GM19351 (cell line): ENCODE data around the gene ECM2.

Experiments used
- ATAC-seq: cut with Tn5 transposase; IDR thresholded peaks from one replicate; pipeline ENCODE4 v1.9.1; 2021; ENCODE audit warnings: mild to moderate bottlenecking, moderate library complexity; ENCODE audit not compliant: unreplicated experiment

The ECM2 gene

GRCh38 chr9:92501671-92502393 lies 34.0 kb downstream of the ECM2 start:
- no peak for ATAC-seq

- ATAC-seq = no peak
Measured at GRCh38 chr9:92500725-92501124, 35.1 kb downstream of the ECM2 start.

GRCh38 chr9:92499701-92500100 lies 36.1 kb downstream of the ECM2 start:
- ATAC-seq = no peak

GRCh38 chr9:92496396-92497176 lies 39.2 kb downstream of the ECM2 start:
- ATAC-seq = no peak

- ATAC-seq = no peak
Measured at GRCh38 chr9:92494856-92495255, 40.9 kb downstream of the ECM2 start.

GRCh38 chr9:92493749-92494387 lies 41.9 kb downstream of the ECM2 start:
- no peak for ATAC-seq

GRCh38 chr9:92492781-92493401 lies 42.9 kb downstream of the ECM2 start:
- no peak for ATAC-seq

- no peak for ATAC-seq
Measured at GRCh38 chr9:92488681-92489550, 46.9 kb downstream of the ECM2 start.

- no peak for ATAC-seq
Measured at GRCh38 chr9:92486371-92486770, 49.4 kb downstream of the ECM2 start.

GRCh38 chr9:92484563-92484962 lies 51.2 kb downstream of the ECM2 start:
- ATAC-seq = no peak

GRCh38 chr9:92483627-92484545 lies 51.9 kb downstream of the ECM2 start:
- no peak for ATAC-seq

- no peak for ATAC-seq
Measured at GRCh38 chr9:92482805-92483204, 53.0 kb downstream of the ECM2 start.

- ATAC-seq = no peak
Measured at GRCh38 chr9:92482329-92482728, 53.5 kb downstream of the ECM2 start, which contains the start of gene ASPN. Gene ASPN (minus strand): TSS chr9:92482506.

- no peak for ATAC-seq
Measured at GRCh38 chr9:92480986-92481633, 54.7 kb downstream of the ECM2 start.

GRCh38 chr9:92480291-92480771 lies 55.5 kb downstream of the ECM2 start:
- ATAC-seq = no peak

GRCh38 chr9:92479346-92479745 lies 56.4 kb downstream of the ECM2 start:
- no peak for ATAC-seq

- ATAC-seq = no peak
Measured at GRCh38 chr9:92478783-92479182, 57.0 kb downstream of the ECM2 start.

- no peak for ATAC-seq
Measured at GRCh38 chr9:92476962-92477361, 58.8 kb downstream of the ECM2 start.

- ATAC-seq = no peak
Measured at GRCh38 chr9:92474587-92474986, 61.2 kb downstream of the ECM2 start.
